Urothelium cell line (cell line): Measurements from ENCODE around the gene MLF2.
"Not testable (repeated sequence)": the region's sequence is repeated elsewhere in the genome, so short reads cannot be mapped to it uniquely, and the experiment has no call there.

Experiments
- DNase-seq: peaks from one replicate; pipeline ENCODE4 v3.0.0; 2011; ENCODE audit warnings: low spot score, mixed read lengths
- FAIRE-seq: peaks from 2 replicates; lab custom pipeline; 2011; peaks lifted over from hg19 to GRCh38; lab: Jason Lieb, UNC

The MLF2 gene

GRCh38 chr12:6736754-6737153 lies 16.2 kb downstream of the MLF2 start:
- DNase-seq (no peak), FAIRE-seq (no peak)

DNA sequence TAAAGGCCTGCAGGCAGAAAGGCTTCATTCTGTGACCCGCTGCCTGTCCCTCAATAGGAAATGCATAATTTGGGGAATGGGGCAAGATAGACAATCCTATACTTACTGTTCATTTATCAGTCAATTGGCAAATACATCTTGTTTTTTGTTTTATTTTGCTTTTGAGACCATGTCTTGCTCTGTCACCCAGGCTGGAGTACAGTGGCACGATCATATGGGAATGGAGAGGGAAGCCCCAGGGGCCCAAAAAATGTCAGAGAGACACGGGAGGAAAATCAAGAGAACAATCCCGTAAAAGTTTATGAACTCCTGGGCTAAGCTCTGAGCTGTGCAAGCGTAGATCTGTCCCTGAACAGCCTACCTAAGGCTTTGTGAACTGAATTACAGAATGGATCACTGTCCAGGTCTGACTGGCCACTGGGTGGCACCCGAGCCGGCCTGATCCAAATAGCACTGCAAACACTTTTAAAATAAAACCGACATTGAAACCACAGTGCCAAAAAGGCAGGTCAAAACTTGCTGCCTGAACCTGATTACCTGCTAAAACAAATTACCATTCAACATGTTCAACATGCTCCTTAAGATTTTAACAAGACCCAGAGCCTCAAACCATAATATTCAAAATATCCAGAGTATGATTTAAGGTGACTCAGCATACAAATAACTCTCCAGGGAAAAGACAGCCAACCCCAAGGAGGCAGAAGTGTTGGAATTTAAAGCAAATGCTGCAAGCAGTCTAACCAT lies 17.3 kb downstream of the MLF2 start:
- peak; percentile 72 for FAIRE-seq

DNA sequence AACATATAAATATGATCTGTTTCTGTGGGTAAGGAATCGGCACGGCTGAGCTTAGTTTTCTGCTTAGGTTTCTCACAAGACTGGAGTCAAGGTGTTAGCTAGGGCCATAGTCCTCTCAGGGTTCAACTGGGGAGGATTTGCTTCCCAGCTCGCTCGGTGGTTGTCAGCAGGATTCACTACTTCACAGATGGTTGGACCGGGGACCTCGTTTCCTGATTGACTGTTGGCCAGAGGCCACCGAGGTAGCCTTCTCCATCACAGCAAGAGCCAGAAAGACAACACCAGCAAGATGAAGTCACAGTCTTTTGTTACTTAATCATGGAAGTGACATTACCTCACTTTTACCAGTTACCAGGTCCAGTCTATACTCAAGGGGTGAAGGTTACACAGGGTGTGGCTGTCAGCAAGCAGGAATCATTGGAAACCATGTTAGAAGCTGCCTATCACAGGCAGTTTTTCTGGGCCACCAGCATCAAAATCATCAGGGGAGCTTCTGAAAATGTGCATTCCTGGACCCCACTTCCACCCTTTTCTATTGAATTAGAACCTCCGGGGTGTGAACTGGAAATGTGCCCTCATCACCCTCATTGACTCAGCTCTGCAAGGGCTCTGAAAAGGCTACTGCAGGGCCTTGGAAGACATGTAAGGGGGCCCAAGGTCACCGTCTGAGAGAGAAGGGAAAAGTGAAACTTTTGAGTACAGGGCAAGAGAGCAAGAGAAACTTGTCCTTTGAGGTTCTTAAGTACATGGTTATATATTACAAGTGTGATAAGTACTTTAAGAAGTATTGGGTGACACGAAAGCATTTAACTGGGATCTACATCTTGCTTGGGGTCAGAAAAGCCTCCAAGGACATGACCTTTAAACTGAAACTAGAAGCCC lies 18.2 kb downstream of the MLF2 start:
- no peak for DNase-seq
- FAIRE-seq = peak; percentile 66

More for the DNA sequence above, 17.3 kb downstream of the MLF2 start:
- DNase-seq = peak; percentile 72

DNA sequence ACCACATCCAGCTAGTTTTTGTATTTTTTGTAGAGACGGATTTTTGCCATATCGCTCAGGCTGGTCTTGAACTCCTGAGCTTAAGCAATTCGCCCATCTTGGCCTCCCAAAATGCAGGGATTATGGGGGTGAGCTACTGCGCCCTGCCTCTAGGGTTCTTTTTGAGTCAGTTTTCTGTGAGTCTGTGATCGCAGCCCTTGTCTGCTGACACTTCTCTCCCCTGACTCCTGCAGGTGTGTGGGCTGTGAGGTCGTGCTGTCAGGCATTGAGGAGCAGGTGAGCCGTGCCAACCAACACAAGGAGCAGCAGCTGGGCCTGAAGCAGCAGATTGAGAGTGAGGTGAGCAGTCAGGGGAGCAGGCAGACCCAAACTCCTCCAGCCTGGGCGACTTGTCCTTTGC lies 22.8 kb downstream of the MLF2 start:
- DNase-seq = no peak
- FAIRE-seq = no peak

DNA sequence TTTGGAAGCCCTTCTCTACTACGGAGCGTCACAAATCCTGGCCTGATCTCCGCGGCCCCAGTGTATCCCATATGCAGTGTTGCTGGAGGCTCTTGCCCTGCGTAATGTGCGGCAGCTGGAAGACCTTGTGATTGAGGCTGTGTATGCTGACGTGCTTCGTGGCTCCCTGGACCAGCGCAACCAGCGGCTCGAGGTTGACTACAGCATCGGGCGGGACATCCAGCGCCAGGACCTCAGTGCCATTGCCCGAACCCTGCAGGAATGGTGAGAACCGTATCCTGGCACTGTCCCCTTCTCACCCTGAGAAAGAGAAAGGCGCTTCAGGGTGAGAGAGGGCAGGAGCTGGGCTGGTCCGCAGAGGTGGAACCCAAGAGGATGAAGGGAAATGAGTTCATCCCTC lies 23.8 kb downstream of the MLF2 start:
- FAIRE-seq (no peak), DNase-seq (no peak)

GRCh38 chr12:6725350-6725749 lies 27.6 kb downstream of the MLF2 start:
- DNase-seq (no peak), FAIRE-seq (no peak)

- no peak for FAIRE-seq
- peak; percentile 39 for DNase-seq
These were observed 28.5 kb downstream of the MLF2 start for GRCh38 chr12:6724409-6724797.

- FAIRE-seq (peak; percentile 99), DNase-seq (peak; percentile 99)
These were observed 29.1 kb downstream of the MLF2 start, which contains the start of gene COPS7A for GRCh38 chr12:6723607-6724408. Gene COPS7A, plus strand, starts transcription at chr12:6724046. Its CDS starts 611 bp downstream, at chr12:6724657.

DNA sequence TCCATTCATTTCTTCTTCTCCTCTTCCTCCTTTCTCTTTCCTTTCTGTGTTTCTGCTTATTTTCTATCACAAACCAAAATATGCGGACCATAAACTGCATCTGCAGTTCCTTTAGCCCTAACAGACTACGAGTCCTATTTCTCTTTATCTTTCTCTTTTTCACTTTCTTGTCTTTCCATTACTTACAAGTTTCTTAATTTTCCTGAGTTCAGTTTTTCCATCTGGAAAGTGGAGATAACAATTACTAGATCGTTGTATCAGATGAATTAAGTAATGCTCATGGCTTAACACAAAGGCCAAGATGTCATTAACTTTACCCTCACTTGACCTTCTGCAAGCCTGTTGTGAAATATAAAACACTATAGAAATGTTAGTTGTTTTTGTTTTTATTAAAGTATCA lies 30.1 kb downstream of the MLF2 start:
- FAIRE-seq = no peak
- DNase-seq = no peak

DNA sequence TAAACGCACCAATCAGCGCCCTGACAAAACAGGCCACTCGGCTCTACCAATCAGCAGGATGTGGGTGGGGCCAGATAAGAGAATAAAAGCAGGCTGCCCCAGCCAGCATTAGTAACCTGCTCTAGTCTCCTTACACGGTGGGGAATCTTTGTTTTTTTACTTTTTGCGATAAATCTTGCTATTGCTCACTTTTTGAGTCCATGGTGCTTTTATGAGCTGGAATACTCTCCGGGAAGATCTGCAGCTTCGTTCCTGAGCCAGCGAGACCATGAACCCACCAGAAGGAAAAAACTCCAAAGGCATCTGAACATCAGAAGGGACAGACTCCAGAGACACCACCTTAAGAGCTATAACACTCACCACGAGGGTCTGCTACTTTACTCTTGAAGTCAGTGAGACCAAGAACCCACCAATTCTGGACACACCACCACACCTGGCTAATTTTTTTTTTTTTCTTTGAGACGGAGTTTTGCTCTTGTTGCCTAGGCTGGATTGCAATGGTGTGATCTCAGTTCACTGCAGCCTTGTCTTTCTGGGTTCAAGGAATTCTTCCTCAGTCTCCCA lies 36.0 kb downstream of the MLF2 start:
- DNase-seq (no peak), FAIRE-seq (no peak)

GRCh38 chr12:6716031-6716873 lies 36.7 kb downstream of the MLF2 start:
- not testable (repeated sequence) for DNase-seq, FAIRE-seq

DNA sequence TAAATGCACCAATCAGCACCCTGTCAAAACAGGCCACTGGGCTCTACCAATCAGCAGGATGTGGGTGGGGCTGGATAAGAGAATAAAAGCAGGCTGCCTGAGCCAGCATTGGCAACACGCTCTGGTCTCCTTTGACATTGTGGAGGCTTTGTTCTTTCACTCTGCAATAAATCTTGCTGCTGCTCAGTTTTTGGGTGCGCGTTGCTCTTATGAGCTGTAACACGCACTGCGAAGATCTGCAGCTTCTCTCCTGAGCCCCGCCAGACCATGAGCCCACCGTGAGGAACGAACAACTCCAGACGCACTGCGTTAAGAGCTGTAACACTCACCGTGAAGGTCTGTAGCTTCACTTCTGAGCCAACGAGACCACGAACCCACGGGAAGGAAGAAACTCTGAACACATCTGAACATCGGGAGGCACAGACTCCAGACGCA lies 44.0 kb downstream of the MLF2 start:
- DNase-seq = no peak
- FAIRE-seq = no peak

- FAIRE-seq, DNase-seq: not testable (repeated sequence)
These were observed 44.6 kb downstream of the MLF2 start for GRCh38 chr12:6708351-6708750.

DNA sequence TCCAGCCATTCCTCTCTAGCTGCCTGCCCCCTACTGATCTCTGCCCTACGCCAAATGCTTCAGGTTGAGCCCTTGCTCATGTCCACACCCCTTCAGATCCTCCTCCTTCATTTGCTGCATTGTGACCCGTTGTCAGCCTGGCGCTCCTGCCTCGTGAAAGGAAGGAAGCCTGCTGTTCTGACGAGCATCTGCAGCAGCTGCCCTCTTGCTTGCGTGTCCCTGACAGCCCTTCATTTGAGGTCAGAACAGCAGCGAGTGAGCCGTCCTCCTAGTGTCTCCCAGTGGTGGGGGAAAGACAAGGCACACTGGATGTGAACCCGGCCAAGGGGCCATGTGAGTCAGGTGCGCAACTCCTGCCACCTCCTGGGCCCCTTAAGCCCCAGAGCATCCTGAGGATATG lies 49.3 kb downstream of the MLF2 start:
- FAIRE-seq (peak; percentile 88), DNase-seq (no peak)

GRCh38 chr12:6701078-6701768 lies 51.7 kb downstream of the MLF2 start:
- FAIRE-seq (no peak), DNase-seq (no peak)

GRCh38 chr12:6700646-6701051 lies 52.3 kb downstream of the MLF2 start, which contains the start of gene PIANP:
Gene PIANP, minus strand, starts transcription at chr12:6700815. Its CDS starts 2,754 bp downstream, at chr12:6698061.
- DNase-seq (peak; percentile 72), FAIRE-seq (peak; percentile 48)

DNA sequence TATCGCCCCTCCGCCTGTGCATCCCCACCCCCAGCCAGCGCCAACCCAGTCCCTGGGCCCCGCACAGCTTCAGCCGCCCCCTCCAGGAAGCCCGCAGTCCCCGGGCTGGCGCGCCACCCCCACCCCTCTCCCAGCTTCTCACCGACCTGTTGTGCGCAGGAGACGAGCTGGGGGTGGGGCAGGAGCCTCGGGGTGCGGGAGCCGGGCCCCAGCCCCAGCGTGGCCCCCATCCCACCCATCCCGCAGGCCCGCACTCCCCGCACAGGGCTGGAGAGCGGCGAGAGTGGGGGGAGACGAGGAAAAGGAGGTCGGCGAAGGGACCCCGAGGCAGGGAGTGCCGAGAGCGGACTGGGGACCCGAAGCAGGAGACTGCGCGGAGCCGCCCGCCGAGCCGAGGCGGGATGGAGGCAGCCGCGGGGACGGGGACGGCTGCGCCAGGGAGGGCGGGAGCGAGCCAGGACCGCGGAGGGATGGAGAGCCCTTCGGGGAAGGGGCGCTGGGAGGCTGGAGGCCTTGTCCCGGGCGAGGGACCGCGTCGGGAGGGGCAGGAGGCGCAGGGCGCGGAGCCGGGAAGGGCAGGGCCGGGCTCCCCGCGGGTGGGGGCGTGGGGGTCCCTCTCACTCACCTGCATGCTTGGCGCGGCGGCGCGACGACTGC lies 52.8 kb downstream of the MLF2 start:
- peak; percentile 57 for DNase-seq

DNA sequence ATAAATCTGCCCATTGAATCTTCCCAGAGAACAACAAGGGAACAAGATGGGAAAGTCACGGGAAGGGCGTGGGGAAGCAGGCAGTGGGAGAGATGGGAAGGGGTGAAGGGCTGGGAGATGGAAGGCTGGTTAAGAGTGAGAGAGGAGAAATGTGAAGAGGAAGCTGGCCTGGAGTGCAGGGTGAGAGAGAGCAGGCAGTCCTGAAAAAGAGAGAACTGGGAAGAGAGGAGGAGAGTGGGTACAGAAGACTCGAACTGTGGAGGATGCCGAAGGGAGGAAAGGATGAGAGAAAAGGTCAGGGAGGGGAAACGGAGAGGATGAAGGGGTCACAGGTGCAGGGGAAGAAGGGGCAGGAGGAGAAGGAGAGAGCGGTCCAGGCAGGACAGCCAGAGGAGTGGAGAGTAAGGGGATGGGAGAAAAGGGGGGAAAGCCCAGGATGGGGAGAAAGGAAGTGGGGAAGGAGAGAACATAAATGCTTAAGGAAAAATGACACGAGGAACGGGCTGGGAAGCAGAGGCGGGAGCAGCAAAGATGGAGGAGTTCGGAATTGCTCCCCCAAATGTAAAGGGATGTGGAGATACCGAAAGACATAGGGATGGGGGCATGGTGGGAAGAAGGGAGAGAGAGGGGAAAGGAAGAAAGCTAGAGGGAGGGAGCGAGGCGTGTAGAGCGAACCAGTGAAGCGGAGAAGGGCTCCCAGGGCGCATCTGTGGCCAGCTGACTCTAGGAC lies 53.5 kb downstream of the MLF2 start:
- FAIRE-seq (peak; percentile 13), DNase-seq (no peak)

More for the DNA sequence above, 52.8 kb downstream of the MLF2 start:
- FAIRE-seq = peak; percentile 91
